IgD-negative memory B cell (primary cell): Measurements from ENCODE around the gene TMED7. TPM values are rescaled to one million over a fixed set of nuclear protein-coding genes. Genes with fewer than 3 reads are reported as not detected.
A peak's percentile ranks its signal among the peaks of the same experiment; 100 is the strongest.

Experiments
- H3K27ac Mint-ChIP-seq, 3 donors: one replicate each; pipeline ENCODE4 v1.8.0; 2020 to 2022; ENCODE audit warnings: mild to moderate bottlenecking in 3 of 3, mixed read lengths in 3 of 3, moderate library complexity in 1 of 3
- H3K27me3 Mint-ChIP-seq: one replicate; pipeline ENCODE4 v1.8.0; 2021; ENCODE audit warnings: mixed read lengths
- H3K36me3 Mint-ChIP-seq: one replicate; pipeline ENCODE4 v1.8.0; 2020; ENCODE audit warnings: mild to moderate bottlenecking, mixed read lengths
- H3K4me1 Mint-ChIP-seq, 3 donors: one replicate each; pipeline ENCODE4 v1.8.0; 2020 to 2022; ENCODE audit warnings: mixed read lengths in 3 of 3, mild to moderate bottlenecking in 1 of 3
- H3K4me3 Mint-ChIP-seq, 4 donors: one replicate each; pipeline ENCODE4 v1.8.0; 2020 to 2022; ENCODE audit warnings: mild to moderate bottlenecking in 4 of 4, mixed read lengths in 4 of 4, moderate library complexity in 3 of 4
- H3K9me3 Mint-ChIP-seq, 3 donors: one replicate each; pipeline ENCODE4 v1.8.0; 2020 to 2021; ENCODE audit warnings: mixed read lengths in 3 of 3, mild to moderate bottlenecking in 1 of 3
- polyA plus RNA-seq: library from polyadenylated mRNA; unstranded; fragments of 300-500 nt; fragmentation: Illumina TruSeq; gene quantifications from one replicate; pipeline ENCODE4 v1.2.3, GENCODE V29; 2021

TMED7 gene
- polyA plus RNA-seq, 1 donor from 2014 or later: 26.0 TPM

DNA sequence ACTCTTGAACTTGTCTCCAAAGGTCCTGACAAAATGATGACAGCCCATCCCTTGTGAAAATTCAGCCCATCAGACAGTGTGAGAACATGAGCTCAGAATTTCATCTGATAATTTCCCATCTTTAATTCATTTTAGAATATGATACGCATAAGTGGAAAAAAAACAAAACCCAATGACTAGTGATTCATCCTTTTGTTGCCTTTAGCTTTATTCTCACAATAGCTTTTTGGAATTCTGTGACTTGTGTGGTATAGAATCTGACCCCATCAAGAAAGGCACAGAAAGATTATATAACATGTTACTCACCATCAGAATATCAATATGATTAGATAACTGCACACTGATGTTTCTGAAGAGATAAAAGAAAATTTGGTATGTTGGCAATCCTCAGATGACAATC is 16.1 kb upstream of the TMED7 start:
- no peaks in the 10 kb centered on the region for H3K9me3 Mint-ChIP-seq

DNA sequence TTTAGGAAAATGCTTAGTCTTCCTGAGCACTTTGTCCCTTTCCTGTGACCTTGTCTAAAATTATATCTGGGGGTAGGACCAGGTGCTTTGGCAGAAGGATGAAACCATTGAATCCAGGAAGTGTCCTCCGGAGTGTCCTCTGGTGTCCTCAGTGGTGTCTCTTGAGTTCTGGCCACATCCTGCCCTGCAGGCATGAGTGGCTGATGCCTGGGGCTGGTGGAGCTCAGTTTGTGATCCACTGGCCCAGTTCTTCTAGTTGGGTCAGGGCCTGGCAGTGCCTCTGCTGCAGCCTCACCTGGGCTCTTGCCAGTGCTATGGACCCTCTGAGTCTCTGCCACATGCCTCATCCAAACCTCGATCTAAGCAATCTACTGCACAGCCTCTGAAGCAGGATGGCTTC is 14.4 kb upstream of the TMED7 start:
- Mint-ChIP-seq H3K4me3 (no peak overlapping the region), H3K27me3 (peaks cover 25% of the 10 kb centered on the region), H3K4me1 (peaks cover 0 to 4% (median 0%) of the 10 kb centered on the region in 3 donors), H3K9me3 (no peaks in the 10 kb centered on the region), H3K36me3 (no peaks in the 10 kb centered on the region), H3K27ac (peak overlapping the region in 1 of 3 donors; percentile 89)

More for the DNA sequence above, 16.1 kb upstream of the TMED7 start:
- Mint-ChIP-seq H3K36me3 (no peaks in the 10 kb centered on the region), H3K27ac (no peak overlapping the region), H3K27me3 (peaks cover 18% of the 10 kb centered on the region), H3K4me1 (no peaks in the 10 kb centered on the region), H3K4me3 (no peak overlapping the region)

DNA sequence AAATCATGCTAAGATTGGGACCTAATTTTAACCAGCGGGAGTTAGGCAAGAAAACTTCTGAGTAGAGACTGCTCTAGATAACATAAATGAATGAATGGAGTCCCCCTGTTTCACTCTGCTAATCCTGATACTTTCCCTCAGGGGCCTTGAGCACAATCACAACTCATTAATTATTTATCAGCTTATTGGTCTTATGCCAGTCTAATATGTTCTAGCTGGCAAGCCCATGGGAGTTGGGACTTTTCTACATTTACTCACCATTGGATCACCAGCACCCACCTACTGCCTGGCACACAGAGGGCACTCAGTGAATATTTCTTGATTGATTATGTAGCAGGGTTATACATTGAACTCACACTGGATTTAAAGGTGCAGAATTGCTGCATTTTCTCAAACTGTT is 13.5 kb upstream of the TMED7 start:
- Mint-ChIP-seq H3K4me3 (no peak overlapping the region), H3K27ac (no peak overlapping the region), H3K27me3 (peaks cover 27% of the 10 kb centered on the region), H3K9me3 (no peaks in the 10 kb centered on the region), H3K4me1 (peaks cover 3 to 7% (median 3%) of the 10 kb centered on the region in 3 donors), H3K36me3 (no peaks in the 10 kb centered on the region)

DNA sequence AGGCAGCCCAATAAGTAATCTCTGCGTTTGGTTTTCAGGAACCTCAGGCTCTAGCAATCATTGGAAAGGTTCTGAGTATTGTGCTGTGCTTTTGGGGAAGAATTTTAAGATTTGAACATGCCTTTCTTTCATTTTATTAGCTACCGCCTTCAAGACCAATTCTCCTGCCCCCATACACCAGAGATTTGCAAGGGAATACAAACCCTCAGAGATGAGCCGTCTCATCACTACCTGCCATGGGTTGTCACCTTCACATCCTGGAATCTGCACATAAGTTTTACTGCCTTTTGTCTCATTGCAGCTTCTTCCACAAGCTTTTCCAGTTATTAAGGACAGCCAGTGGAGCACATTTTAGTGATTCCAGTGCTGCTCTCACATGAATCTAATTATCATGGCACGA is 11.7 kb upstream of the TMED7 start:
- H3K4me3 Mint-ChIP-seq: no peak overlapping the region
- peaks cover 21% of the 10 kb centered on the region for H3K27me3 Mint-ChIP-seq
- H3K36me3 Mint-ChIP-seq: no peaks in the 10 kb centered on the region
- no peak overlapping the region for H3K27ac Mint-ChIP-seq
- H3K9me3 Mint-ChIP-seq: no peaks in the 10 kb centered on the region
- peaks cover 3 to 8% (median 4%) of the 10 kb centered on the region in 3 donors for H3K4me1 Mint-ChIP-seq

DNA sequence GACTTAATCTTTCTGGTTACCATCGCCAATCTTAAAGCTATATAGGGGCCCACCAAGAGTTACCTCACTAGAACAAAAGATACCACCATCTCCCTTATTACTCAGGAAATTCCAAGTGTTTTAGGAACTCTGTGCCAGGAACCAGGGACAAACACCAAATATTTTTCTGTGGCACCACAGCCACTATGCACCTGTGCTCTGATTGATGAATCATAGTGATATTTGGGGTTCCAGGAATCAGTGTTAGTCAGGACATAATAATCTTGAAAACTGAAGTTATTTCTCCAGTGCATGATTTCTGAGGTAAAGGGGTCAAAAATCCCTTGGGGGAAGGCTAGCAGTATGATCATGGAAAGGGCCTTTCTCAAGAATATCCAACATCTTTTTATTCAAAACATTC is 10.2 kb upstream of the TMED7 start:
- Mint-ChIP-seq H3K9me3 (no peaks in the 10 kb centered on the region), H3K27me3 (peaks cover 19% of the 10 kb centered on the region), H3K4me3 (no peak overlapping the region), H3K36me3 (no peaks in the 10 kb centered on the region), H3K4me1 (peaks cover 3 to 8% (median 4%) of the 10 kb centered on the region in 3 donors), H3K27ac (no peak overlapping the region)

DNA sequence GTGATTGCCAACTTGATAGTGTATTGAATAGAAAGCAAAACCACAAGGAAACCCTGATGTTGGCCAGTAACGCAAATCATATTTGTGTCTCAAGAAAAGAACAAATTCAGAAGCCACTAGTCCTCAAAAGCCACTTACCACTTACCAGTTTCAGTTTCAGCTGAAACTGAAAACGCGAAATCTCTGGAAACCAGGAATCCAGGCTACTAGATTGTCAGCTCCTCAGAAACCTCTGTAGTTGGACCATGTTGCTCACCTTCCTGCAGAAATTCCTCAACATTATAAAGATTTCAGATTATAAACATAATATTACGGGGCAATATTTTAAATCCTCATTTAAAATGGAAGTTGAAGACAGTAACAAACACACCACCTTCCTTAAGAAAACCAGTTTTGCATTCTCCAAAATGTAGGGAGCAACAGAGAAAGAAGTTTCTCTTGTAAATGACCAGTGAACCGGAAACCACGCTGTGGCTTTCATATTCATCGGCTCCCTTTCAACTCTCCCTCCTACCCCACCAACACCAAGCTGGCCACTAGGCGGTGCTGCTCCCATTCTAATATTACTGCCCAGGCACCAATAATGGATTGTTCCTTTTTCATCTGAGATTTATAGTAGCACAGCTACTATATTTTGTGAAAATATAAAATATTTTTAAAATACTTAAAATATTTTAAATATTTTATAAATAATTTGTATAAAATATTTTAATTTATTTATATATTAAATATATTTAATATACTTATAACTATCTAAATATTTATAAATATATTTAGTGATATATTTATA is 8.7 kb upstream of the TMED7 start:
- H3K4me1 Mint-ChIP-seq: peaks cover 3 to 8% (median 4%) of the 10 kb centered on the region in 3 donors
- no peaks in the 10 kb centered on the region for H3K9me3 Mint-ChIP-seq
- peaks cover 15% of the 10 kb centered on the region for H3K27me3 Mint-ChIP-seq
- peak overlapping the region; percentile 51 to 82 (median 72) for H3K4me3 Mint-ChIP-seq
- peak overlapping the region in 1 of 3 donors; percentile 13 for H3K27ac Mint-ChIP-seq
- H3K36me3 Mint-ChIP-seq: no peaks in the 10 kb centered on the region

DNA sequence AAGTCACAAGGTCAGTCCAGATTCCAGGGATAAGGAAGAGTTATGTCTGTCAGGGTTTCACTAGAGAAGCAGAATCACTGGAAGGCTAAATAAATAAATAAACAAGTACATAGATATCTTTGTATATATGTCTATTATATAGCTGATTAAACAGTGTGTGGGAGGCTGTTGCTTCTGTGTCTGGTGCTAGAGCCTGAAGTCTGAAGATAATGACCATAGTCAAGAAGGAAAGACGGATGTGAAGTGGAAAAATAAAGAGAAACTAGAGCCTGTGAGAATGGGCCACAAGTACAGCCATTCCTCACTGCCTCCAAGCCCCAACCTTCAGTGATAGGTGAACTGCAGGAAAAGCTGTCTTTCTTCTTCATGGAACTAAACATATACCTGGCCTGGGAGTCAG is 4.1 kb upstream of the TMED7 start:
- Mint-ChIP-seq H3K36me3 (no peaks in the 10 kb centered on the region), H3K4me1 (peaks cover 4 to 10% (median 5%) of the 10 kb centered on the region in 3 donors), H3K9me3 (no peaks in the 10 kb centered on the region), H3K27ac (peak overlapping the region in 1 of 3 donors; percentile 16), H3K4me3 (peak overlapping the region in 1 of 4 donors; percentile 48), H3K27me3 (no peaks in the 10 kb centered on the region)

DNA sequence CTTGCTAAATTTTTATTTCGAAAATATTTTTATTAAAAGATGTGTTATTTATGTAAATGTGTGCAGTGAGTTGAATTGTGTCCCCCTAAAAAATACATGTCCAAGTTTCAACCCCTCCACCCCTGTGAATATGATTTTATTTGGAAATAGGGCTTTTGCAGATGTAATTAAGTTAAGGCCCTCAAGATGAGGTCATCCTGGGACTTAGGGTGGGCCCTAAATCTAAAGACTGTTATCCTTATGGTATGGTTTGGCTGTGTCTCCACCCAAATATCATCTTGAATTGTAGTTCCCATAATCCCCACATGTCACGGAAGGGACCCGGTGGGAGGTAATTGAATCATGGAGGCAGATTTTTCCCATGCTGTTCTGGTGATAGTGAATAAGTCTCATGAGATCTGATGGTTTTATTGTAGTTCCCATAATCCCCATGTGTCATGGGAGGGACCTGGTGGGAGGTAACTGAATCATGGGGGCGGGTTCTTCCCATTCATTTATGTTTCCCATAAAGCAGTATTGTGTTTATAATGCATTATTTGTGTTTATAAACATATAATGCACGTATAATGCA is 1.5 kb upstream of the TMED7 start:
- Mint-ChIP-seq H3K36me3 (no peaks in the 10 kb centered on the region), H3K4me3 (peak overlapping the region in 1 of 4 donors; percentile 57), H3K9me3 (no peaks in the 10 kb centered on the region), H3K4me1 (peaks cover 8 to 11% (median 10%) of the 10 kb centered on the region in 3 donors), H3K27ac (peak overlapping the region; percentile 14 to 83 (median 23)), H3K27me3 (no peaks in the 10 kb centered on the region)

DNA sequence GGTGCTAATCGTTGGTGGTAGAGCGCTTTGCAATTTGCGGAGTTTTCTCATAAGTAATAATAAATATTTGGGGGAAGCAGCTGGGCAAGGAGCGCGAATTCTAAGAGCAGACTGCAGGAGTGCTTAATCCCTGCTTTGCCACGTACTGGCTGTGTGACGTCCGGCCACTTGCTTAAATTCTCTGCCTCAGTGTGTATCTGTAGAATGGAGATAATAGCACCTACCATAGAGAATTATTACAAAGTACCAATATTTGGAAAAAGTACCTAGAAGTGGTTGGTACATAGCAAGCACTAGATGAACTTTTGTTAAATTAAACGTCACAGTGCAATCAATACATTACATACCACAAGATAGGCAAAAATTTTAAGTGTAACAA is 598 bp upstream of the TMED7 start:
- Mint-ChIP-seq H3K9me3 (no peaks in the 10 kb centered on the region), H3K27ac (no peak overlapping the region), H3K27me3 (no peaks in the 10 kb centered on the region), H3K4me1 (peaks cover 12 to 16% (median 14%) of the 10 kb centered on the region in 3 donors), H3K36me3 (no peaks in the 10 kb centered on the region), H3K4me3 (no peak overlapping the region)

DNA sequence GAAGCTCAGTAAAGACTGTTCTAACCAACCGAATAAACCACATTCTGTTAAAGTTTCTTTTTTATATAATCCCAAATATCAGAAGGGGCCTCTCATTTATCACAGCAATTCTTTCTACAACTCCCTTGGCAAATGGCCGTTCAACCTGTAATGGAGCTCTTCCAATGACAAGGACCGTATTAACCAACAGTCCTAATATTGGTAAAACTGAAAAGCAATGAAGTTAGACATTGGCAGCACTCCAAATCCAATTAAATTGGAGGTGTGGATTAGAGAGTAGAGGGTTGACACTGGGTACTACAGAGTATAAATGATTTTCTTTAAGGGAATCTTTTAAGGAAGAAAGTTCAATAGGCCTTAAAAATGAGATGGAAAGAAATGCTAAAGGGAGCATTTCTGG is 842 bp downstream of the TMED7 start:
- Mint-ChIP-seq H3K4me3 (no peak overlapping the region), H3K4me1 (peaks cover 12 to 24% (median 16%) of the 10 kb centered on the region in 3 donors), H3K27ac (no peak overlapping the region), H3K9me3 (no peaks in the 10 kb centered on the region), H3K36me3 (no peaks in the 10 kb centered on the region), H3K27me3 (no peaks in the 10 kb centered on the region)

DNA sequence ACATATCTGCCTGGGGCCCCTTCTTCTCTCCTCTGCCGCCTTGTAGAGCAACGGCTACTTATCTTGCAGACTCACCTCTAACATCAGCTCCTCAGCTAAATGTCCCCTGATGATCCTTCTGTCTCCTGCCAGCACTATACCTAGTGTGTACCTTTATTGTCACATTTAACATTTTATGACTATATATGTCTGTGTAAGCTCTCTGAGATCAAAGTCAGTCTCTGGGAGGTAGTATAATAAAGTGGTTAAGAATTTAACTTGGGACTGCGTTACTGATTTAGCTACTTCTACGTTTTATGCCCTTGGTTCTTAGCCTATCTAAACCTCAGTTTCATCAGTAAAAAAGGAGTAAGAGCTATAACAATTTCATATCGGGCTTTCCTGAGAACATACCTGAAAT is 2.2 kb downstream of the TMED7 start:
- Mint-ChIP-seq H3K4me3 (no peak overlapping the region), H3K9me3 (no peaks in the 10 kb centered on the region), H3K4me1 (peaks cover 12 to 24% (median 16%) of the 10 kb centered on the region in 3 donors), H3K27ac (no peak overlapping the region), H3K27me3 (no peaks in the 10 kb centered on the region), H3K36me3 (no peaks in the 10 kb centered on the region)

DNA sequence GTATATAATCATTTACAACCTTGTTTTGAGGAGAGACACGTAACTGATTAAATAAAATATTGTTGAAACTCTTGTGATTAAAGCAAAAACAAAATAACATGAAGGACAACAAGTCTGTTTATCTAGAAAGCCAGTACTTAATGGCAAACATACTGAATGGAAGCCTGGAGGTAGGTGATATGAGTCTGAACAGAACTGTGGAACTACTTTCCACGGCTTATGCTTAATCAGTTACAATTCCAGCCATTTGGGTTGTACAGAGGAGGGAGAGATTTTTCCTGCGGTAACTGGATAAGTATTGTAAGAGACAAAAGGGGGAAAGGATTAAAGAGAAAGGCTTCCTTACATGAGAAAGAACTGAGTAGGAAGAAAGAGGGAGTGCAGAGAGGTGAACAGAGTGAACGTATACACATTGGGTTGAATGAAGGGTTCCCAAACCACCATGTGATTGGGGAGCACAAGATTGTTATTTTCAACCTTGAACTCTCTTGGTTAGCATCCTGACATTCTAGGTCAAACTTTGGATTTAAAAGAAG is 4.4 kb downstream of the TMED7 start:
- Mint-ChIP-seq H3K4me1 (peaks cover 14 to 23% (median 16%) of the 10 kb centered on the region in 3 donors), H3K27me3 (no peaks in the 10 kb centered on the region), H3K9me3 (no peaks in the 10 kb centered on the region), H3K27ac (peak overlapping the region in 2 of 3 donors; percentile 73 to 88), H3K36me3 (no peaks in the 10 kb centered on the region), H3K4me3 (peak overlapping the region in 1 of 4 donors; percentile 13)

DNA sequence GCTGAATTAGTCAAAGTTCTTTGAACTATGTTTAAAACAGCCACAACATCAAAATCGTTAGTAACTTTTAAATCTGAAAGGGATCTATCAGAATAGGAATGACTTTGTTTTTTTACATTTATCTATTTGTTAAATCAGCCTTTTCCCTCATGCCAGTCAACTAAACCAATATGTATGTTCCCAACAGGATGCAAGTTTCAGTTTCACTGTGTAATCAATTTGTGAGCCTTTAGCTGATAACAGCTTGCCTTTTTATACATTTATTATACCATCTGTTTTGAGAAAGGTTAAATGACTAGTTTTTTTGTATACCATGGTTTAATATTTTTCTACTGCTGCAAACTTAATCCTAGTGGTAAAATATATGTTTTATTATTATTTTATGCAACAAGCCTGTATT is 8.9 kb downstream of the TMED7 start:
- peak overlapping the region in 2 of 3 donors; percentile 17 to 67 for H3K27ac Mint-ChIP-seq
- H3K9me3 Mint-ChIP-seq: no peaks in the 10 kb centered on the region
- peaks cover 3 to 13% (median 4%) of the 10 kb centered on the region in 3 donors for H3K4me1 Mint-ChIP-seq
- H3K4me3 Mint-ChIP-seq: no peak overlapping the region
- H3K36me3 Mint-ChIP-seq: no peaks in the 10 kb centered on the region
- H3K27me3 Mint-ChIP-seq: no peaks in the 10 kb centered on the region

DNA sequence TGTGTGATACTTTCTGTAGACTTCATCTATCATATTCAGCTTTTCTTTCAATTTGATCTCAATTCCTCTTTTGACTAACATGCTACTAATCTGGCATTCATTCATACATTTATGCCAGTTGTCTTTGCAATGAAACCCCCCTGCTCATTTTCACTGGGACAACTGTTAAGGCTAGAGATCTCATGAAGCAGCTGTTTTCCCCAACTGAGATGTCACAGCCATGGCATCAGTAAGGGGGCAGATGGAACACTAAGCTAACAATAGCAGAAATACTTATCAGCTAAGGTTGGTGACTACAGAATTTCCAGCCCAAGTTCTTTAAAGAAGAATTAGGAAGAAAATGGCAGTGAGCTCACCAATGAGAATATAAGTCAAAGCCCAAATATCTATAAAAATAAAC is 9.4 kb downstream of the TMED7 start:
- no peaks in the 10 kb centered on the region for H3K36me3 Mint-ChIP-seq

DNA sequence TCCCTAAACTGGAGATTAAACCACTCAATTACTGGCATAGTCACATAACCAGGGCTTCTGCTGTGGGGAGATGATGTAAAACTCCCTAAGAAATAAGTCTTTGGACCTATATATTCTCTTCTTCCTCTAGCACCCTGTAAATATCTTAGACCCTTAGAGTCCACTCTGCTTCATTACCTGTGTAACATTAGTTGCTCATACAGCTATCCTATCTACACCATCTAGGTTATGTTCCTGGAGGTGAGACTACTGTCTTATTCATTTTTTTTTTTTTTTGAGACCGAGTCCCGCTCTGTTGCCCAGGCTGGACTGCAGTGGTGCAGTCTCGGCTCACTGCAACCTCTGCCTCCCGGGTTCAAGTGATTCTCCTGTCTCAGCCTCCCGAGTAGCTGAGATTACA is 14.0 kb downstream of the TMED7 start:
- Mint-ChIP-seq H3K27ac (peak overlapping the region in 1 of 3 donors; percentile 23), H3K27me3 (no peaks in the 10 kb centered on the region), H3K9me3 (no peaks in the 10 kb centered on the region)

More for the DNA sequence above, 9.4 kb downstream of the TMED7 start:
- Mint-ChIP-seq H3K27ac (peak overlapping the region in 2 of 3 donors; percentile 17 to 67), H3K9me3 (no peaks in the 10 kb centered on the region), H3K27me3 (no peaks in the 10 kb centered on the region), H3K4me1 (peaks cover 2 to 12% (median 4%) of the 10 kb centered on the region in 3 donors), H3K4me3 (no peak overlapping the region)

More for the DNA sequence above, 14.0 kb downstream of the TMED7 start:
- H3K4me1 Mint-ChIP-seq: peaks cover 7 to 19% (median 16%) of the 10 kb centered on the region in 3 donors
- no peaks in the 10 kb centered on the region for H3K36me3 Mint-ChIP-seq
- H3K4me3 Mint-ChIP-seq: no peak overlapping the region
